Mucosa of gallbladder (tissue), 1 donor: ENCODE data around the gene PGF. TPM values are rescaled to one million over a fixed set of nuclear protein-coding genes. Genes with fewer than 3 reads are reported as not detected.
A peak's percentile ranks its signal among the peaks of the same experiment; 100 is the strongest.
"Not testable (repeated sequence)": the region's sequence is repeated elsewhere in the genome, so short reads cannot be mapped to it uniquely, and the experiment has no call there.

Experiments used
- DNase-seq: peaks from one replicate; pipeline ENCODE4 v3.0.0-alpha.2; 2020; ENCODE audit warnings: low spot score
- total RNA-seq: library from RNA; stranded (reverse); gene quantifications from one replicate; pipeline ENCODE4 v1.2.1, GENCODE V29; 2021
- donor health status: DM: no; HTN: no; CAD: no.

Gene PGF
- total RNA-seq = 4.6 TPM

DNA sequence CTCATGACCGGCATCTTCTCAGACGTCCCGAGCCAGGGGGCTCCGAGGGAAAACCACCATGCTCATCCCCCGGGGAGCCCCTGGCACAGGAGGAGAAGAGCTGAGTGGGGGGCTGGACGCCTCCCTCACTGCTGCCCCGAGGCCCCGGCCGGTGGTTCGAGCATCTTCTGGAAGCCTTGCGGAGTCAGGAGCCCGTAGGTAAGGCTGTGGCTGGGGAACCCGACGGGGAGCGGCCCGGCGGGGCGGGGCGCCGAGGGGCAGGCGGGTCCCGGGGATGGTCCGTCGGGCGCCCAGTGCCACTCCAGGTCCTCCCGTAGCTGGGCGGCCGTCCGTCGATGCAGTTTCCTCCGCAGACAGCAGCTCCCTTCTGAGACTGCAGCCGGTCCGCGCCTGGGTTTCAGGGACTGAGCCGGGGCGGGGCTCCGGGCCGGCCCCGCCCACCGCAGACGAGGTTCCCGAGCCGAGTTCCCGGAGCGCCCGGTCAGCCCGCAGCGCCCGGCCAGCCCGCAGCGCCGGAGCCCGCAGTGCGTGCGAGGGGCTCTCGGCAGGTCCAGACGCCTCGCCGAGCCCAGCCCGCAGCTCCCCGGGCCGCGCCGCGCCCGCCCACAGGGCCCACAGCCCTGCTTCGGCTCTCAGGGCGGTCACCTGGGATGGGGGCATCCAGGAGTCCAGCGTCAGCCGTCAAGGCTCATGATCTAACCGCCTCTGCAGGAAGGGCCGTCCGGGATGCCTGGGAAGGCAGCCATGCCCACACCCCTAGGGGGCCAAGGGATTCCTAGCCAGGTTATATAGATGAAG is at the start of gene PGF:
Gene PGF (minus strand): TSS at position 369 of the 798 bp plus-strand sequence. CDS start 355 bp downstream, at position 14.
- peak; percentile 62 for DNase-seq

GRCh38 chr14:75003250-75004027 is 48.0 kb upstream of the PGF start:
- DNase-seq = no peak

GRCh38 chr14:75002392-75003249 is 47.2 kb upstream of the PGF start, which contains the start of gene EIF2B2:
EIF2B2 (plus strand) TSS chr14:75002921; CDS start chr14:75002991, 70 bp downstream.
- peak; percentile 97 for DNase-seq

DNA sequence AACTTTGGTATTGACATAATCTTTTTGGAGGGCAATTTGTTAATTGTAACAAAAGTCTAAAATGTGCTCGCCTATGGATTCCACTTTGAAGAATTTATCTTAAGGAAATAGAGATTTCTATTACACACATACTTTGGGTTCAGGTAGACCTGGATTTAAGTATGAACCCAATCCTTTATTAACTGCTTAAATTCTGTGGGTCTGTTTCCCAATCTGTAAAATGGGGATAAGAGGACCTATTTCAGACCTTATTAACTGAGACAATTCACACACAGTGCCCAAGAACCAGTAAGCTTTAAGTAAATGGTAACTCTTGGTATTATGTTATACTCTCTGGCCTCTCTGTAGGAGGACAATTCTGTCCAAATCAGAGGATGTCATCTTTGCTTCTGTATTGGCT is 46.5 kb upstream of the PGF start:
- DNase-seq = no peak

- no peak for DNase-seq
These were observed 45.9 kb upstream of the PGF start for GRCh38 chr14:75001261-75001660.

- DNase-seq = not testable (repeated sequence)
These were observed 40.4 kb upstream of the PGF start for GRCh38 chr14:74995781-74996180.

DNA sequence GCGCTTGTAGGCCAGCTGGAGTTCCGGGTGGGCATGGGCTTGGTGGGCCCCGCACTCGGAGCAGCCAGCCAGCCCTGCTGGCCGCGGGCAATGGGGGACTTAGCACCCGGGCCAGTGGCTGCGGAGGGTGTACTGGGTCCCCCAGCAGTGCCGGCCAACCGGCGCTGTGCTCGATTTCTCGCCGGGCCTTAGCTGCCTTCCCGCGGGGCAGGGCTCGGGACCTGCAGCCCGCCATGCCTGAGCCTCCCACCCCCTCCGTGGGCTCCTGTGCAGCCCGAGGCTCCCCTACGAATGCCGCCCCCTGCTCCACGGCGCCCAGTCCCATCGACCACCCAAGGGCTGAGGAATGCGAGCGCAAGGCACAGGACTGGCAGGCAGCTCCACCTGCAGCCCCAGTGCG is 38.8 kb upstream of the PGF start:
- DNase-seq = not testable (repeated sequence)

GRCh38 chr14:74988993-74989392 is 33.6 kb upstream of the PGF start:
- no peak for DNase-seq

DNA sequence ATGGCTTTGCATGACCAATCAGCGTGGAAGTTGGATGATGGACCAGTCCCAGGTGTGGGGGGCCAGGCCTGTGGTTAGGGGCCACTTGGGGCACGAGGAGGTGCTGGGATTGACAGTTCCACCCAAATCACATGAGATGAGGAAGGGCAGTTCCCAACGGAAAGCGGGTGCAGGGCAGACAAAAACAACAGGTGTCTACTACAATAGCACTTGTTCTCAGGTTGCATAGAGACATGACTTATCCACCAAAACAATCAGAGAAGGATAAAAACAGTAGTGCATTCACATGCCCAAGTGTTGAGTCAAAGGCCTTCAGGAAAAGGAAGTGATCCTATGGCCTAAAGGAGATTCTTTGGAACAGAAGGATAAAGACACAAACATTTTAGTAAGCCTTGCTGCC is 32.7 kb upstream of the PGF start:
- no peak for DNase-seq

- DNase-seq = no peak
These were observed 30.4 kb upstream of the PGF start for GRCh38 chr14:74985806-74986205.

GRCh38 chr14:74985028-74985310 is 29.6 kb upstream of the PGF start:
- no peak for DNase-seq

GRCh38 chr14:74984236-74985027 is 29.0 kb upstream of the PGF start:
- DNase-seq = no peak

DNA sequence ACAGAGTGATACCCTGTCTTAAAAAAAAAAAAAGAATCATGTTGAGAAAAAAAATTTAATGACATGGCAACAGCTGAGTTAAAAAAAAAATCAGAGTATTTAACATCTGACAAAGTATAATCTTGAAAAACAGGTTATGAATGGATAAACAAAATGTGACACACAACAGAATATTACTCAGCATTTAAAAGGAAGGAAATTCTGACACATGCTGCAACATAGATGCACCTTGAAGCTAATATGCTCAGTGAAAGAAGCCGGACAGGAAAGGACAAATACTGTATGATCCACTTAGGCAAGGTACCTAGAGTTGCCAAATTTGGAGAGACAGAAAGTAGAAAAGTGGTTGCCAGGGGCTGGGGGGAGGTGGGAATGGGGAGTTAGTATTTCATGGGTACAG is 27.9 kb upstream of the PGF start:
- DNase-seq = no peak

GRCh38 chr14:74982661-74983060 is 27.3 kb upstream of the PGF start:
- no peak for DNase-seq

DNA sequence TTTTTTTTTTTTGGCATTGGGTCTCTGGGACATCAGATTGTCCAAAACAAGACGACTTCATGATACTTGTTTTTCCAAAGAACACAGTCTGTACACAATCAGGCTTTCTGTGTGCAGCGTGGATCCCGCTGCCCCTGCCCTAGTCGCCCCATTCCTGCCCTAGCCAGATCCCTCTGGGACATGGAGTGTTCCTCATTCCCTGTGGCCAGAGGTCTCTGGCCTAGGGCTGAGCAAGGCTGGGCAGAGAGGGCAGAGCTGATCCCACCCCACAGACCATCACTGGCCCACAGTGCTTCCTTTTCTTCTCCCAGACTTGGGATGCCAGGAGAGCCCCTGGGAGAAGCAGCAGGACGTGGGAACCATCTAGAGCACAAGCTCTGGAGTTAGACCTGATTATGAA is 26.4 kb upstream of the PGF start:
- no peak for DNase-seq

DNA sequence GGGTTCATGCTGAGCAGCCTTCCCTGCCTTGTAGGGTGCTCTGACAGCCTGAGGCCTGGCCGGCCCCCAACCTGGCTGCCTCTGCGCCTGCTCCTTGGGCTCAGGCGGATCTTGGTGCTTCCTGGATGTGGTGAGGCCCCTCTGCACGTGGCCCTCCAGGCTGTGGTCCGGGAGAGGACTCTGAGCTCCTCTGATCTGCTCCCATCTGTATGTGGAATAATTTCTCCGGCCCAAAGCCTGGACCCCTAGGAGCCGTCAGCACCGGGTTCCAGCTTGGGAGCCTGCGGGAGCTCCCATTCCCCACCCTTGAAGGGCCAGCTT is 26.0 kb upstream of the PGF start:
- no peak for DNase-seq

- DNase-seq = no peak
These were observed 25.5 kb upstream of the PGF start for GRCh38 chr14:74980731-74981461.

DNA sequence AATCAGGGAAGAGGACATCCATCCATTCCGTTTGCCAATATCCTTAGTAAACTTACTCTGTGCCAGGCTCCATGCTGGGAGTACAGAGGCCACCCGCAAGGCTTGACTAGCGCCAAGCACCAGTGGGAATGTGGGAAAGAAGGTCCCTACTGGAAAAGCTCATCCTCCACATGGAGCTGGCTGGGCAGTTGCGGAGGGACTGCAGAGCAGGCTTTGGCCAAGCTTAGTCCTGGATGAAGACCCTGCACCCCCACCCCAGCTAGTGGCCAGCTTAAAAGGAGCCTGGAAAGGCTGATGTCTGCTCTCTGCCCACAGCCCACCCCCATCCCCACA is 25.0 kb upstream of the PGF start:
- DNase-seq = no peak

DNA sequence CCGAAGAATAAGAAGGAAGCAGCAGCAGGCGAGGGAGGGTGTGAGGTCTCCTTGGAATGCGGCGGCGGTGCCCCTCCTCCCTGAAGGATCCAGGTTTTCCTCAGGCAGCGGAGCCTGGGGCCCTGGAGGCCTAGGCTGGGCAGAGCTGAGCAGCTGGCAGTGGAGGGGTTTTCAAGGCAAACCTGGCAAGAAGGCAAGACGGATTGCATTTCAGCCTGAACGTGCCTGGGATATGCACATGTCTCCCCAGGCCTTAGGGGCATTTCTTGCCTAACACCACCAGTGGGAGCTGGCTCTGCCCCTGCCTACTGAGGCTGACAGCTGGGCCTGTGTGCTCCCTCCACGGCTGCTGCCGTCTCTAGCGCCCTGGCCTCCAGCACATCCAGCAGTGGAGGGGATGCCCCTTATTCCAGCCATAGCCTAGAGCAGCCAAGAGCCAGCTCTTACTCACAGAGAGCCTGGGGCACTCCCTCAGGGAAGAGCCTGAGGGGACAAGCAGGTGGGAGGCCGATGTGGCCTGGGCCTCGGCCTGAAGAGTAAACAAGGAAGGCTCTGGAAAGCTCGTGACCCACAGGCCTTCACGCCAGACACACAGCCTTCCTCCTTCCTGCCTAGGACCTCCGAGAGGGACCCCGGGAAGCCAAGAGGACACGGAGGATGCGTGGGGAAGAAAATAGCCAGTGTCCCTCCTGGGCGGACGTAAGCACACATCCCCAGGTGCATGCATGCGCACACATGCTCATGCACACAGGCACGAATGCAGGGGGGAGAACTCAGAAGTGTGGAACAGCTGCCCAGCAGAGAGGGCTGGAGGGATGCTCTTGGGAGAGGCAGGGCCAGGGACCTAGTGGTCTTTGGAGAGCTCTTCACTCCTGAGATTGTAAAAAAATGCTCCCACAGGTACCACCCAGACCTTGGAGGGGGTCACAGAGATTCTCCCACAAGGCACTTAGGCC is 24.3 kb upstream of the PGF start:
- DNase-seq = no peak

- DNase-seq = no peak
These were observed 23.6 kb upstream of the PGF start for GRCh38 chr14:74979029-74979428.
